ENCODE measurements around the gene SEC14L5. TPM values are rescaled to one million over a fixed set of nuclear protein-coding genes. Genes with fewer than 3 reads are reported as not detected.
"Not testable (repeated sequence)": the region's sequence is repeated elsewhere in the genome, so short reads cannot be mapped to it uniquely, and the experiment has no call there.

The SEC14L5 gene
- total RNA-seq, 2 experiments from 2014 or later: 0.09 to 0.28 TPM

DNA sequence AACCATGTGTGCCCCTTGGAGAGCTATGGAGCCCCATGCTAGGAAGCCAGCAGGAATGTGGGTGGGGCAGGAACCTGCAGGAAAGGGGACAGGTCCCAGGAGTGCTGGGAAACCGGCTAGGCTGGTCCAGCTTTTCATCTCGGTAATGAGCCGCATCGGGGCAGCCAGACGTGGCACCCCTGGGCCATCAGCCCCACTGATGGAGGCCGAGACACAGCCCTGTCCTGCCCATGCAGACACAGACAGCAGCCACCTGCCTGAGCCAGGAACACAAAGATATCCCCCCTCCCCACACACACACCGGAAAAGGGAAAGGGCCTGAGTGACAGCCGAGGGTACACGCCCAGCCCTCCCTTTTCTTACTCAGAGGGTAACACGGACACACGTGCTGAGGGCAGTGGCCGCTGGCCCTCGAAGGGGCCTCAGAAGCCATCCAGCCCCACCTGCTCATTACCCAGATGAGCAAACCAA, 39.3 kb upstream of the SEC14L5 start:
- H3K27ac Mint-ChIP-seq: no peak overlapping the region
- intact Hi-C loops (cut with DNase I, micrococcal nuclease): no loop called here
- ATAC-seq: no peak

DNA sequence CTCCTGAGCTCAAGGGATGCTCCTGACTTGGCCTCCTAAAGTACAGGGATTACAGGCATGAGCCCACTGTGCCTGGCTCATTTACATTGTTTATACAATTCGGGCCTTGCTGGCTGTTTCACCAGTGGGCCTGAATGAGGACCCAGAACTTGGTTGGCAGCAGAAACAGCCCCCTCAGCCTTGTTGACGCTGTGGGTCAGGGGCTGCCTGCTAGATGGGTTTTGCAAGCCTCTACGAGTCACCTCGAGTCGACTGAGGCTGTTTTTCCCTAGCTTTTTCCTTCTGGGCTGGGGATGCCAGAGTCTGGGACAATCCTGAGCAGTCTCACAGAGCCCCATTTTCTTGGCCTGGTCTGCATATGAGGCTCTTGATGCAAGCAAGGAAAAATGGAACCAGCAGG, 37.3 kb upstream of the SEC14L5 start:
- ChIA-PET POLR2A (no interaction called here), CTCF (no interaction called here)
- peaks cover 2% of the 10 kb centered on the region for H3K27me3 Mint-ChIP-seq
- intact Hi-C loops (cut with DNase I, micrococcal nuclease): no loop called here
- no peaks in the 10 kb centered on the region for H3K9me3 Mint-ChIP-seq (ENCODE audit: low read depth)
- H3K36me3 Mint-ChIP-seq (ENCODE audit: low read depth): no peaks in the 10 kb centered on the region
- ATAC-seq: no peak
- DNase-seq: no peak
- H3K4me1 Mint-ChIP-seq: no peaks in the 10 kb centered on the region
- H3K4me3 Mint-ChIP-seq: no peak overlapping the region
- H3K27ac Mint-ChIP-seq: no peak overlapping the region

More for the DNA sequence above, 39.3 kb upstream of the SEC14L5 start:
- Mint-ChIP-seq H3K4me1 (no peaks in the 10 kb centered on the region), H3K4me3 (no peak overlapping the region), H3K36me3 (ENCODE audit: low read depth) (no peaks in the 10 kb centered on the region), H3K27me3 (peaks cover 2% of the 10 kb centered on the region), H3K9me3 (ENCODE audit: low read depth) (no peaks in the 10 kb centered on the region)
- no peak for DNase-seq
- ChIA-PET POLR2A (no interaction called here), CTCF (interaction anchor here (0.6 kb wide), 3 partner anchors 180 to 1723 kb away, joined by 3 to 5 read pairs (median 3); no protein-coding TSS in a partner anchor)

DNA sequence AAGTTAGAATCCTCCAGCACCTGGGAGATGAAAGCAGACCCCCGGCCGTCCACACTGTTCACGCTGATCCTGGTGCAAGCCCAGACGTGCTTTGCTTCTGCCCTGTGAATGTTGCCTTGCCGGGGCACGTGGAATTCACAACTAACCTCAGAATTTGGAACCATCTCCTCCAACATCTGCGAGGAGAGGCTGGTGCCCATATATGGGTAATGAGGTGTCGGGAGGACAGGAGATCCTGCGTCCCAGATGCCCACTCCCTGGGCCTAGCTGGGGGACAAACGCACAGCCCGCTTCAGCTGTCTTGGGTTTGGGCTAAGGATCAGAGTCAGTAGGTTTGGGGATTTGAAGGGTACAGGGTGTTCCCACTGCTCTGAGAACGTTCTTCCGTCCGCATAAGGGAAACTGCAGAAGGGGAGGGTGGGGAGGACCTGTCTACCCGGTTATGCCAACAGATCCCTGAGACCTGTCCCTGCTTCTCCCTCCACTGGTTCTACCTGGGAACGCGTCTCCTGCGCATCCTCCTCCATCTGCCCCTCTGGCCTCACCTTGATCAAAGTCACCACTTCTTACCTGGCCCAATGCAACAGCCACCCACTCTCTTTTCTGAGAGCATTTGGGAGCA, 35.3 kb upstream of the SEC14L5 start:
- DNase-seq (no peak), ATAC-seq (no peak)
- CTCF ChIA-PET: no interaction called here
- H3K4me1 Mint-ChIP-seq: no peaks in the 10 kb centered on the region
- POLR2A ChIA-PET: no interaction called here
- no peak overlapping the region for H3K27ac Mint-ChIP-seq
- no peak overlapping the region for H3K4me3 Mint-ChIP-seq
- H3K9me3 Mint-ChIP-seq (ENCODE audit: low read depth): peaks cover 10% of the 10 kb centered on the region
- intact Hi-C loops (cut with DNase I, micrococcal nuclease): no loop called here
- H3K27me3 Mint-ChIP-seq: peaks cover 2% of the 10 kb centered on the region
- H3K36me3 Mint-ChIP-seq (ENCODE audit: low read depth): peaks cover 2% of the 10 kb centered on the region

DNA sequence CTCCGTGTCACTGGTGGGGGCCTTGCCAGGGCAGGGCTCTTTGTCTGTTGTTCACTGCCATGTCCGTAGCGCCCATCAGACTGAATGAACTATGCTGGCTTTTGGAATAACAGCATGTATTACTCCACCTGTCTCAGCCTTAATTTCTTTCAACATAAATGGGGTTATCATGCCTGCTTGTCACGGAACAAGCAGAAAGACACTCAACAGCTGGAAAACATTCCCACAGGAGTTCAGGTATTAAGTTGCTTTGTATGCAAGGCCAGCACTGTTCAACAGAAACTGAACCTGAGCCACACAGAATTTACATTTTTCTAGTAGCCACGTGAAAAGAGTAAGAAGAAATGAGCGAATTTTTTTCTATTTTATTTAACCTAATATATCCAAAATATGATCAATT, 34.3 kb upstream of the SEC14L5 start:
- H3K9me3 Mint-ChIP-seq (ENCODE audit: low read depth): peaks cover 10% of the 10 kb centered on the region
- no peak for DNase-seq
- no peak for ATAC-seq
- H3K27me3 Mint-ChIP-seq: peaks cover 2% of the 10 kb centered on the region
- H3K36me3 Mint-ChIP-seq (ENCODE audit: low read depth): peaks cover 2% of the 10 kb centered on the region
- H3K4me1 Mint-ChIP-seq: no peaks in the 10 kb centered on the region
- ChIA-PET POLR2A (no interaction called here), CTCF (no interaction called here)
- H3K27ac Mint-ChIP-seq: no peak overlapping the region
- H3K4me3 Mint-ChIP-seq: no peak overlapping the region
- intact Hi-C loops (cut with DNase I, micrococcal nuclease): no loop called here

DNA sequence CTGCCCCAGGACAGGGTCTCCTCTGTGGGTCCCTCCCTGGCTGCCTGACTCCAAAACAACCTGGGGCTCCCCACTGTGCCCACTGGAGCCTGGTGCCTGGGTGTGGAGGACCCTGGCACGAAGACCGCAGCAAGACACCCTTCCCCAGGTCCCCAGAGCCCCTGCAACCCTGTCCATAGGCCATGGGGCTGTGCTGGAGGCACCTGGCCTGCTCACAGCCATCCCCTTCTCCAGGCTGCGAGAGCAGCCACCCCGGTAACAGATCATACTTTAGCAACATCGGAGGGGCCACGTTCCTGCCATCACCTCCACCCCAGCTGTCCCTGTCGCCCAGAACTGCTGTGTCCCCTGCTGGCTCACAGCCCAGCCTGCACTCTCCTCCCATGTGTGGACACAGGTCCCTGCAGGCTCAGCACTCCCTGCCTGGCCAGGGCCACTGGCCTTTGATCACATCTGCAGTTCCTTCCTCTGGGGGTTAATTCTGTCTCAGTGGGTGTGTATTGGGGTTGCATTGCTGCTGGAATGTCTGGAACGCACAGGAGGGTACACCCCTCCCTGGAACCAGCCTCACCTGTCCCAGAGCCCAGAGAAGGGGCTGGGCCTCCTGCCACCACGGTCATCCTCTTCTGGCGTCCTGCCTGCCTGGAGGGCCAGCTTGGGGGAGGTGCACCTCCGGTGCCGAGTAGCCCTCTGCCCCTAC, 33.4 kb upstream of the SEC14L5 start:
- ATAC-seq: no peak
- peaks cover 2% of the 10 kb centered on the region for H3K27me3 Mint-ChIP-seq
- H3K9me3 Mint-ChIP-seq (ENCODE audit: low read depth): peaks cover 10% of the 10 kb centered on the region
- no peak overlapping the region for H3K4me3 Mint-ChIP-seq
- CTCF ChIA-PET: no interaction called here
- H3K4me1 Mint-ChIP-seq: no peaks in the 10 kb centered on the region
- POLR2A ChIA-PET: no interaction called here
- DNase-seq: no peak
- peaks cover 2% of the 10 kb centered on the region for H3K36me3 Mint-ChIP-seq (ENCODE audit: low read depth)
- no peak overlapping the region for H3K27ac Mint-ChIP-seq
- intact Hi-C loops (cut with DNase I, micrococcal nuclease): no loop called here

DNA sequence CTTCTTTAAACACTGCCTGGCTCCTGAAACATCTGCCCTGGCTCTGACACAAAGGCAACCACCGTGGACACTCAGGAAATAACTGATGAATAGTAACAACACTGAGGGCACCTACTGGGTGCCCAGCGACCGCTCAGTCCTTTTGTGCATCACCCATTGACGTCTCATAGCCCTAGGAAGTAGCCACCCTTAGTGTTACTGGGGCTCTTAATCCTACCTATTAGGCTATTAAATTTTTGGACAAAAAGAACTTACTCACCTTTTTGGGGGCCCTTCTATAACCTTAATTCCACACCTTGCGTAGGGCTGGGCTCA, 32.9 kb upstream of the SEC14L5 start:
- Mint-ChIP-seq H3K36me3 (ENCODE audit: low read depth) (peaks cover 2% of the 10 kb centered on the region), H3K4me1 (no peaks in the 10 kb centered on the region), H3K4me3 (no peak overlapping the region), H3K27ac (no peak overlapping the region), H3K9me3 (ENCODE audit: low read depth) (peaks cover 10% of the 10 kb centered on the region), H3K27me3 (peaks cover 2% of the 10 kb centered on the region)
- ATAC-seq (no peak), DNase-seq (no peak)
- POLR2A ChIA-PET: no interaction called here
- intact Hi-C loops (cut with DNase I, micrococcal nuclease): no loop called here
- CTCF ChIA-PET: no interaction called here

DNA sequence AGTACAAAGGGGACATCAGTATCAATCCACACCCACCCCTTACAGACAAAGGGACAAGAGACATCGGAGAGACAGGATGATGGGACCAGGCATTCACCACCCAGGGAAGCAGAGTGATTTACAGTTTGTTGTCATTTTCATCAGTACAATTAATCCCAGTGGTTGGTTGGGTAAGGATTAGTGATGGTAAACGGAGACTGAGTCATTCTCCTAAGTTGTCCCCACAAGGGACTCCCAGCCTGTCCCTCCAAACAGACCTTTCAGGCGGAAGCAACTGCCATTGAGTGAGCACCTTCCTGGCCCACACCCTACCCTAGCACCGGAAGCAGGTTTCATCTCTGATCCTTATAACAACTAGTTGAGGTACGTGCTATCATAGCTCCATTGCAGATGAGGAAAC, 32.3 kb upstream of the SEC14L5 start:
- no peak for DNase-seq
- Mint-ChIP-seq H3K27me3 (peaks cover 2% of the 10 kb centered on the region), H3K27ac (no peak overlapping the region), H3K4me3 (no peak overlapping the region), H3K4me1 (no peaks in the 10 kb centered on the region), H3K9me3 (ENCODE audit: low read depth) (peaks cover 10% of the 10 kb centered on the region), H3K36me3 (ENCODE audit: low read depth) (peaks cover 2% of the 10 kb centered on the region)
- ChIA-PET CTCF (no interaction called here), POLR2A (no interaction called here)
- intact Hi-C loops (cut with DNase I, micrococcal nuclease): no loop called here
- no peak for ATAC-seq

DNA sequence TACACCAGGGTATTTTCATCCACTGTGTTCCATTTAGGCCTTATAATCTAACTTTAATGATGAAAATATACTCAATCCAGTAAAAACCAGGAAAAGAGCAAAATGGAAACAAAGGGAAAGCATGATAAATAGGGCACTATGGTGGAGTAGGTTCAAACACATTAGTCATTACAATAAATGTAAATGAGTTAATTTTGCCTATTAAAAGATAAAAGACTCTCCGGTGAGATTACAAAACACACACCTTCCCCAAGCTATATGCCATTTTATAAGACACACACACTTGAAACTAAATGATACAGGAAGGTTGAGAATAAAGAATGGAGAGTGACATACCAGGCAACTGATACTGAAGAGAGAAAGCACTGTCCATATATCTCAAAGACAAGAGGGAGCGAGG, 31.2 kb upstream of the SEC14L5 start:
- ChIA-PET POLR2A (interaction anchor here (0.6 to 0.8 kb wide), 2 partner anchors 89 to 180 kb away, joined by 3 to 4 read pairs; no protein-coding TSS in a partner anchor), CTCF (no interaction called here)
- H3K4me3 Mint-ChIP-seq: no peak overlapping the region
- intact Hi-C loops (cut with DNase I, micrococcal nuclease): no loop called here
- peaks cover 2% of the 10 kb centered on the region for H3K36me3 Mint-ChIP-seq (ENCODE audit: low read depth)
- peaks cover 2% of the 10 kb centered on the region for H3K27me3 Mint-ChIP-seq
- DNase-seq (no peak), ATAC-seq (no peak)
- H3K4me1 Mint-ChIP-seq: no peaks in the 10 kb centered on the region
- no peak overlapping the region for H3K27ac Mint-ChIP-seq
- H3K9me3 Mint-ChIP-seq (ENCODE audit: low read depth): peaks cover 10% of the 10 kb centered on the region

DNA sequence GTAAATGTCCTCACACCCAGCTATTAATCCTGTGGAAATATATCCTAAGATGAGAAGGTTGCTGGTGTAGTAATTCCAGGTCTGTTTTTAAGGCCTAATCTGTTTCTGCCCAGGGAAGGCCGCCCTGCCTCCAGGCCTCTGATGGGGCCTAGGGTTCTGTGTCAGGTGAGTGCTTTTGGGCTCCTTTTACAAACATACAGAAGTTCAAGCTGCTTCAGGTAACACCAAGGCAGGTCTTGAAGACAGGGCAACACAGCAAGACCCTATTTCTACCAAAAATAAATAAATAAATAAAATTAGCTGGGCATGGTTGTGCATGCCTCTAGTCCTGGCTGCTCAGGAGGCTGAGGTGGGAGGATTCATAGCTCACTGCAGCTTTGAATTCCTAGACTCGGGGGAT, 30.5 kb upstream of the SEC14L5 start:
- ATAC-seq (no peak), DNase-seq (no peak)
- no peak overlapping the region for H3K4me3 Mint-ChIP-seq
- intact Hi-C loops (cut with DNase I, micrococcal nuclease): no loop called here
- peaks cover 2% of the 10 kb centered on the region for H3K36me3 Mint-ChIP-seq (ENCODE audit: low read depth)
- H3K27me3 Mint-ChIP-seq: peaks cover 3% of the 10 kb centered on the region
- no peak overlapping the region for H3K27ac Mint-ChIP-seq
- ChIA-PET POLR2A (interaction anchor here (0.6 to 0.8 kb wide), 2 partner anchors 90 to 181 kb away, joined by 3 to 4 read pairs; no protein-coding TSS in a partner anchor), CTCF (no interaction called here)
- H3K9me3 Mint-ChIP-seq (ENCODE audit: low read depth): peaks cover 10% of the 10 kb centered on the region
- H3K4me1 Mint-ChIP-seq: no peaks in the 10 kb centered on the region

DNA sequence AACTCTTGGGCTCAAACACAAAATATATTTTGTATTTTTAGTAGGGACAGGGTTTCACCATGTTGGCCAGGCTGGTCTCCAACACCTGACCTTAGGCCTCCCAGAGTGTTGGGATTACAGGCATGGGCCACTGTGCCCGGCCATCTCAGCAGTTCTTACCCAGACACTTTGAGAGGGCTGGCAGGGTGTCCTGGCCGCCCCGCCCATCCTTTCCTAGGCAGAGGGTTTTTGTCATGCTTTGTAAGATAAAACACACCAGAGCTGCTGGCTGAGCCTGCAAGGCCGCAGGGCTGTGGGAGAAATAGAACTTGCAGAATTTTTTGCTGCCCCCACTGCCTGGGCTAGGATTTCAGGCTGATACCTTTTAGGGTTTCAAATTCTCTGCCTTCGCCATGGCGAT, 29.9 kb upstream of the SEC14L5 start:
- Mint-ChIP-seq H3K4me3 (no peak overlapping the region), H3K36me3 (ENCODE audit: low read depth) (peaks cover 2% of the 10 kb centered on the region), H3K4me1 (no peaks in the 10 kb centered on the region), H3K27ac (no peak overlapping the region), H3K9me3 (ENCODE audit: low read depth) (peaks cover 10% of the 10 kb centered on the region), H3K27me3 (peaks cover 2% of the 10 kb centered on the region)
- ATAC-seq: no peak
- CTCF ChIA-PET: no interaction called here
- no peak for DNase-seq
- POLR2A ChIA-PET: no interaction called here
- intact Hi-C loops (cut with DNase I, micrococcal nuclease): no loop called here

DNA sequence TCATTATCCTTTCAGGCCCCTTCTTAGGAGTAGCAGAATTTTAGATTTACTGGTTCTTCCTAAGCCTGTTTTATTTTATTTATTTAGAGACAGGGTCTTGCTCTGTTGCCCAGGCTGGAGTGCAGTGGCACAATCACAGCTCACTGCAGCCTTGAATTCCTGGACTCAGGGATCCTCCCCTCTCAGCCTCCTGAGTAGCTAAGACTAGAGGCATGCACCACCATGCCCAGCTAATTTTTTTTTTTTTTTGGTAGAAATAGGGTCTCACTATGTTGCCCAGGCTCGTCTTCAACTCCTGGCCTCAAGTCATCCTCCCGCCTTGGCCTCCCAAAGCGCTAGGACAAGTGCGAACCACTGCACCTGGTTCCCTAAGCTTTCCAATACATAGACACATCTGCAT, 28.5 kb upstream of the SEC14L5 start:
- CTCF ChIA-PET; H3K4me1 Mint-ChIP-seq; H3K4me3 Mint-ChIP-seq; H3K27me3 Mint-ChIP-seq; POLR2A ChIA-PET; H3K27ac Mint-ChIP-seq; intact Hi-C loops (cut with DNase I, micrococcal nuclease); ATAC-seq; H3K9me3 Mint-ChIP-seq (ENCODE audit: low read depth); DNase-seq; H3K36me3 Mint-ChIP-seq (ENCODE audit: low read depth): not testable (repeated sequence)

DNA sequence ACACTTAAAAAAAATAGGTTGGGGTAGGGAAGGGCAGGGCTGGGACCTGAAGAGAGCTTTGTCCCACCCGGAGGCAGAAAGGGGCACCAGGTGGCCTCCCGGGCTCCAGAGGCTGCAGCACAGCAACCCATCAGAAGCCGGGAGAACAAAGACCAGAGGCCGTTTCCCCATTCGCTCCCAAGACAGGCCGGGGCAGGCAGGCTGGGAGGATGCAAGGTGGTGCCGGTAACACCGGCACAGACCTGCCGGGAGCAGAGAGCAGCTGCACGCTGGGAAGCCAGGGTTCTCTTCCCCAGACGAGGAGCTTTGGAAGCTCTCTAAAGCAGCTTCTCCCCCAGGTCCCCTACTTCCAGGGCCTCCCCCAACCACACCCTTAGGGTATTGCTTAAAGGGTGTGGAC, 26.7 kb upstream of the SEC14L5 start:
- no peak for DNase-seq
- Mint-ChIP-seq H3K9me3 (ENCODE audit: low read depth) (peaks cover 6% of the 10 kb centered on the region), H3K36me3 (ENCODE audit: low read depth) (peaks cover 2% of the 10 kb centered on the region), H3K4me1 (no peaks in the 10 kb centered on the region), H3K27me3 (peaks cover 16% of the 10 kb centered on the region), H3K27ac (no peak overlapping the region), H3K4me3 (no peak overlapping the region)
- no peak for ATAC-seq
- ChIA-PET CTCF (no interaction called here), POLR2A (interaction anchor here (0.6 kb wide), 1 partner anchor 426 kb away, joined by 4 read pairs; no protein-coding TSS in a partner anchor)
- intact Hi-C loops (cut with DNase I, micrococcal nuclease): no loop called here
